GM21825 (cell line): Measurements from ENCODE around the gene MAP7.
"Not testable (repeated sequence)": the region's sequence is repeated elsewhere in the genome, so short reads cannot be mapped to it uniquely, and the experiment has no call there.

Experiments used
- ATAC-seq: cut with Tn5 transposase; IDR thresholded peaks from one replicate; pipeline ENCODE4 v1.9.1; 2021; ENCODE audit warnings: mild to moderate bottlenecking, moderate library complexity; ENCODE audit not compliant: unreplicated experiment

The MAP7 gene

GRCh38 chr6:136315594-136315993 is 234.6 kb downstream of the MAP7 start:
- no peak for ATAC-seq

GRCh38 chr6:136312975-136313374 is 237.2 kb downstream of the MAP7 start:
- ATAC-seq, result no peak

DNA sequence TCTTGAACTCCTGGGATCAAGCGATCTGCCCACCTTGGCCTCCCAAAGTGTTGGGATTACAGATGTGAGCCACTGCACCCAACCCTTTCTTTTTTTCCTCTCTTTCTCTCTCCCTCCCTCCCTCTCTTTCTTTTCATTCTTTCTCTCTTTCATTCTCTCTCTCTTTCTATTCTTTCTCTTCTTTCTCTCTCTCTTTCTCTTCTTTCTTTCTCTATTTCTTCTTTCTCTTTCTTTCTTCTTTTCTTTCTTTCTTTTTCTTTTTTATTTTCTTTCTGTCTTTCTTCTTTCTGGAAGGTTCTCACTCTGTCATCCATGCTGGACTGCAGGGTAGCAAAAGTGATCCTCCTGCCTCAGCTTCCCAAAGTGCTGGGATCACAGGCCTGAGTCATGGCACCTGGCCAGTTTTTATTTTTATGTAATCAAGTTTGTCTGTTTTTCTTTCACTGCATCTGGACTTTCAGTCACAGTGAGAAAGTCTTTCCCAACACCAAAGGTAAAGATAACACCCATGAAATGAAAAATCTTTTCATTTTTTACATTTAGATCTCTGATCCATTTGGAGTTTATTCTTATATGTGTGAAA is 240.4 kb downstream of the MAP7 start:
- ATAC-seq, result no peak

GRCh38 chr6:136309171-136309570 is 241.1 kb downstream of the MAP7 start:
- ATAC-seq, result no peak

GRCh38 chr6:136308469-136308868 is 241.8 kb downstream of the MAP7 start:
- not testable (repeated sequence) for ATAC-seq

DNA sequence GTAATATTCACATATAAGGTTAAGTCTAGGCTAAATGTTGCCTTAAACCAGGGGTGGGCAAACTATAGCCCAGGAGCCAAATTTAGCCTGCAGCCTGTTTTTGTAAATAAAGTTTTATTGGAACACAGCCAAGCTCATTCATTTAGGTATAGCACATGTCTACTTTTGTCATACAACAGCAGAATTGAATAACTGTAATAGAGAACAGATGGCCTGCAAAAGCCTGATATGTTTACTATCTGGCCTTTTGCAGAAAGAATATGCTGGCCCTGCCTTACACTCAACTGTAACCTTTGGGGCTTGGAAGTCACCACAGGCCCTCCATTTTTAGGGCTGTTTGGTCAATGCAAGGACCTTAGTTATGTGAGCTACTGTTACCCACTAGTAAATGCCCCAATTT is 242.9 kb downstream of the MAP7 start:
- ATAC-seq, result no peak

- no peak for ATAC-seq
These were observed 243.8 kb downstream of the MAP7 start for GRCh38 chr6:136306466-136306865.

GRCh38 chr6:136304410-136304809 is 245.8 kb downstream of the MAP7 start:
- no peak for ATAC-seq

DNA sequence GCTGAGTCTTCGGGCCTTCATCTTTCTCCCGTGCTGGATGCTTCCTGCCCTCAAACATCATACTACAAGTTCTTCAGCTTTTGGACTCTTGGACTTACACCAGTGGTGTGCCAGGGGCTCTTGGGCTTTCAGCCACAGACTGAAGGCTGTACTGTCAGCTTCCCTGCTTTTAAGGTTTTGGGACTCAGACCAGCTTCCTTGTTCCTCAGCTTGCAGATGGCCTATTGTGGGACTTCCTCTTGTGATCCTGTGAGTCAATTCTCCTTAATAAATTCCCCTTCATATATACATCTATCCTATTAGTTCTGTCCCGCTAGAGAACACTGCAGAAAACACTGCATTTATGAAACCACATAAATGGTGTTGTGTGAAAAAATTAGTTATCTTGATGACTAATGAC is 246.7 kb downstream of the MAP7 start:
- no peak for ATAC-seq

DNA sequence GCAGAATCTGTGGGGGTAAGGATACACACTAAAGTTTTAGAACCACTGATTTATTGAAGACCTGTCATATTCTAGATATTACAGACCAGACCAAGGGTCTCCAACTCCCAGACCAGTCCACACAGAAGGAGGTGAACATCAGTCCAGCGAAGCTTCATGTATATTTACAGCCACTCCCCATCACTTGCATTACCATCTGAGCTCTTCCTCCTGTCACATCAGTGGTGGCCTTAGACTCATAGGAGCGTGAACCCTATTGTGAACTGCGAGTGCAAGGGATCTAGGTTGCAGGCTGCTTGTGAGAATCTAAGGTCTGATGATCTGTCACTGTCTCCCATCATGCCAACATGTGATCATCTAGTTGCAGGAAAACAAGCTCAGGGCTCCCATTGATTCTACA is 255.6 kb downstream of the MAP7 start:
- no peak for ATAC-seq
